HPDE6-E6E7 (cell line): ENCODE data around the gene TMEM175.

ENCODE experiments used
- DNase-seq: peaks from one replicate; pipeline ENCODE4 v3.0.0; 2011; ENCODE audit warnings: missing footprints; ENCODE audit errors: extremely low spot score

The TMEM175 gene

DNA sequence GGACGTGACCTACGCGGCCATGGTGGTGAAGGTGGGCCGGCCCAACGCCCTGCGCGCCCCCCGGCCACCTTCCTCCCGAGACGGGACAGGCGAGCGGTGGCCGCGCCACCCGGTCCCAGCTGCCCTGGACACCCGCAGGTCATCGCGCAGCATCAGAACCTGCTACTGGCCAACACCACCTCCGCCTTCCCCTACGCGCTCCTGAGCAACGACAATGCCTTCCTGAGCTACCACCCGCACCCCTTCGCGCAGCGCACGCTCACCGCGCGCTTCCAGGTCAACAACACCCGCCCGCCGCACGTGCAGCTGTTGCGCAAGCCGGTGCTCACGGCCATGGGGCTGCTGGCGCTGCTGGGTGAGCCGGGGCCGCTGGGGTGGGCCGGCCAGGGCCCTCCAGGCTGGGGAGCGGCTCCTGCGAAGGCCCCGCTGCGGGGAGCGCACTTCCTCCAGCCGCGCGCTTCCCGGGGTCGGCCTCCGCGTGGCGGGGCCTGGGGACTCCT is 69.9 kb downstream of the TMEM175 start:
- no peak for DNase-seq

DNA sequence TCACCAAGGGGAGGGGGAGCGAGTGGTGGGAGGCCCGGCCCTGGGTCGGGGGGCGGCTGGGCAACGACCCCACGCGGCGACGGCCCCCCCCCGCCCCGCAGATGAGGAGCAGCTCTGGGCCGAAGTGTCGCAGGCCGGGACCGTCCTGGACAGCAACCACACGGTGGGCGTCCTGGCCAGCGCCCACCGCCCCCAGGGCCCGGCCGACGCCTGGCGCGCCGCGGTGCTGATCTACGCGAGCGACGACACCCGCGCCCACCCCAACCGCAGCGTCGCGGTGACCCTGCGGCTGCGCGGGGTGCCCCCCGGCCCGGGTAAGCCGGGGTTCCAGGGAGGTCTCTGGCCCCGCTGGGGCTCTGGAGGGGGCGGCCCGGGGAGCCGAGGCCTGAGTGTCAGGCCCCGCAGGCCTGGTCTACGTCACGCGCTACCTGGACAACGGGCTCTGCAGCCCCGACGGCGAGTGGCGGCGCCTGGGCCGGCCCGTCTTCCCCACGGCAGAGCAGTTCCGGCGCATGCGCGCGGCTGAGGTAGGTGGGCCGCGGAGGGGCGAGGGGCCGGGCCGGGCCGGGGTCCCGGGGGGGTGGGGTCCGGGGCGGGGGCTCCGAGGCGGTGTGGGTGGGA is 70.5 kb downstream of the TMEM175 start:
- no peak for DNase-seq

DNA sequence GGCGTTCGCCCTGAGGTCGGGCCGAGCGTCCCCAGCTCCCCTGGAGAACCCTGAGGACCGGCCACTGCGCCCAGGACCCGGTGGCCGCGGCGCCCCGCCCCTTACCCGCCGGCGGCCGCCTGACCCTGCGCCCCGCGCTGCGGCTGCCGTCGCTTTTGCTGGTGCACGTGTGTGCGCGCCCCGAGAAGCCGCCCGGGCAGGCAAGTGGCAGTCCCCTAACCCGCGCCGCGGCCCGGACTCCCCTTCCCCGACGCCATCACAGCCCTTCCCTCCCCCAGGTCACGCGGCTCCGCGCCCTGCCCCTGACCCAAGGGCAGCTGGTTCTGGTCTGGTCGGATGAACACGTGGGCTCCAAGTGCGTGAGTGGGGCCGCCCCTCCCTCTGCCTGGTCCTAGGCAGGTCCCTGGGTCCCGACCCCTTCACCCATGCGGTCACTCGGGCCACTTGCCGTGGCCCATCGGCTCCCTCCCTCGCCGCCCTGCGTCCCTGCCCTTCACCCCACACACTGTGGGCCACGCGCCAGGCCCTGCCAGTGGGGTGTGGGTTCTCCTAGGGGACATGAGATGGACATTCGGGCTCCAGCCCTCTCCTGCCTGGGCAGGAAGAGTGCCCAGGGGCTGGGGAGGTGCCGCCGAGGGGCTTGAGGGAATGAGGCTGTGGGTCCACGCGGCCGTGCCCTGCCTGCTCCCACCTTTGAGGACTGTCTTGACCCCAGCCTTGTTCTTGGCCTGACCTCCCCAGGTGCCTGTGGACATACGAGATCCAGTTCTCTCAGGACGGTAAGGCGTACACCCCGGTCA is 71.2 kb downstream of the TMEM175 start:
- no peak for DNase-seq

DNA sequence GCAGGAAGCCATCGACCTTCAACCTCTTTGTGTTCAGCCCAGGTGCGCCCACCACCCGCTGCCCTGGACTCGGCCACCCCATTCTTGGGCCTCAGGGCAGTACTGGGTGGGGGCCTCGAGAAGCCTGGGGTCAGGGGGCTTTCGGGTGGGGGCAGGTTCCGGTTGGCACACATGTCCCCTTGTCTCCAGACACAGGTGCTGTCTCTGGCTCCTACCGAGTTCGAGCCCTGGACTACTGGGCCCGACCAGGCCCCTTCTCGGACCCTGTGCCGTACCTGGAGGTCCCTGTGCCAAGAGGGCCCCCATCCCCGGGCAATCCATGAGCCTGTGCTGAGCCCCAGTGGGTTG is 71.8 kb downstream of the TMEM175 start:
- DNase-seq, result no peak

DNA sequence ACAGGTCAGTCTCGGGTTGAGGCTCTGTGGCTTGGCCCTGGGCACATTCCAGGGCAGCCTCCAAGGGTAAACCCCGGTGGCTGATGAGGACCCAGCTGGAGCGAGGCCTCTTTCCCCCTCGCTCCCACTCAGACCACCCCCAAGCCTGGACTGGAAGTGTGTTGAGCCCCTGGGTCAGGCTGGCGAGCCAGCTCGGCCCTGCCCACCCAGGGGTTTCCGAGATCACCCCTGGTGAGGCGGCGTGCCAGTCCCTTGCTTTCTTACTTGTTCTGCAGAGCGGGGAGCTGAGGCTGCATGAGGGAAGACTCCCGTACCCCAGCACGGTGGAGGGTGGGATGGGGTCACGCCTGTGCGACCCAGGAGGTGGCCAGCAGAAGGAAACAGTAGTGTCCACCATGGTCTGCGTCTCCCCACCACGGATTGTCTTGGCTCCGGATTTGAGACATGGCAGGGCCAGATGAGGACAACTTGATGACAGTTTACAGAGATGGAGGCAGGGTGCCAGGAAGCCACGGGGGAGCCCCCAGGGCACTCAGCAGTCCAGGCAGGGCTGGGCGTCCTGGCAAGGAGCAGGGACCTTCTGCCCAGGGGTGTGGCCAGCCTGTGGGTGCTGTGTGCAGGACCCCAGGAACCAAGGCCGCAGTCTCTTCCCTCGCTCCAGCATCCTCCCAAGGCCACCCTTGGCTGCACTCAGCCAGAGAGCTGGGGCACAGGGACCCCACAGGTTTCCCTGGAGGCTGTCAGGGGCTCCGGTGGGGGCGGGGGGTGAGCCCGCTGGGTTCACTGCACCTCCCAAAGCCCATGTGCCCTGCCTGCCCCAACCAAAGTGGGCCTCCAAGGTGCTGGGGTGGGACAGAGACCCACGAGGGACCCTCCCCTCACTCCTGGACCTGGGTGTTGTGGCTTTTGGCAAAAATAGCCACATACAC is 72.6 kb downstream of the TMEM175 start:
- DNase-seq, result no peak

DNA sequence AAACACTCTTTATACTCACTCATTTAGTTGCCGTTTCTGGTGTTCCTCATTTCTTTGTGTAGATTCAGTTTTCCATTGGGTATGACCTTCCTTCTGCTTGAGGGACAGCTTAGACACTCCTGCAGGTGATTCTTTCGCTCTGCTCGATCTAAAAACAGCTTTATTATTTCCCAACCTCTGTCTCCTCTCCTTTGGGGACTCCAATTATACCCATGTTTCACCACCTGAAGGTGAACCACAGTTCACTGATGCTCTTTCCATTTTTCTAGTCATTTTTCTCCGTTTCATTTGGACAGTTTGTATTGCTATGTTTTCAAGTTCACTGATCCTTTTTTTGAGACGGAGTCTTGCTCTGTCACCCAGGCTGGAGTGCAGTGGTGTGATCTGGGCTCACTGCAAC is 74.6 kb downstream of the TMEM175 start:
- no peak for DNase-seq
